HL-60 (cell line): ENCODE measurements around the gene OGDH.

Experiments used
- CTCF ChIP-seq: IDR thresholded peaks from one replicate; pipeline ENCODE4 v1.5.1; 2011; ENCODE audit warnings: low read length, control low read depth, inconsistent platforms; ENCODE audit not compliant: insufficient read depth
- GABPA ChIP-seq: IDR thresholded peaks from 2 replicates; pipeline ENCODE4 v1.6.1; 2012; ENCODE audit warnings: low read depth
- POLR2AphosphoS5 ChIP-seq: IDR thresholded peaks from 2 replicates; pipeline ENCODE4 v1.6.1; 2012; ENCODE audit warnings: low read depth
- SPI1 ChIP-seq: IDR thresholded peaks from 2 replicates; pipeline ENCODE4 v1.6.1; 2012; ENCODE audit warnings: low read depth, mild to moderate bottlenecking, borderline replicate concordance
- TF ChIP-seq, protein P1 (sequence below): IDR thresholded peaks from 2 replicates; pipeline ENCODE4 v1.6.1; 2012; ENCODE audit warnings: low read depth; ENCODE audit not compliant: insufficient replicate concordance

- TF ChIP-seq CTCF, result no peak
- TF ChIP-seq, protein P1, sequence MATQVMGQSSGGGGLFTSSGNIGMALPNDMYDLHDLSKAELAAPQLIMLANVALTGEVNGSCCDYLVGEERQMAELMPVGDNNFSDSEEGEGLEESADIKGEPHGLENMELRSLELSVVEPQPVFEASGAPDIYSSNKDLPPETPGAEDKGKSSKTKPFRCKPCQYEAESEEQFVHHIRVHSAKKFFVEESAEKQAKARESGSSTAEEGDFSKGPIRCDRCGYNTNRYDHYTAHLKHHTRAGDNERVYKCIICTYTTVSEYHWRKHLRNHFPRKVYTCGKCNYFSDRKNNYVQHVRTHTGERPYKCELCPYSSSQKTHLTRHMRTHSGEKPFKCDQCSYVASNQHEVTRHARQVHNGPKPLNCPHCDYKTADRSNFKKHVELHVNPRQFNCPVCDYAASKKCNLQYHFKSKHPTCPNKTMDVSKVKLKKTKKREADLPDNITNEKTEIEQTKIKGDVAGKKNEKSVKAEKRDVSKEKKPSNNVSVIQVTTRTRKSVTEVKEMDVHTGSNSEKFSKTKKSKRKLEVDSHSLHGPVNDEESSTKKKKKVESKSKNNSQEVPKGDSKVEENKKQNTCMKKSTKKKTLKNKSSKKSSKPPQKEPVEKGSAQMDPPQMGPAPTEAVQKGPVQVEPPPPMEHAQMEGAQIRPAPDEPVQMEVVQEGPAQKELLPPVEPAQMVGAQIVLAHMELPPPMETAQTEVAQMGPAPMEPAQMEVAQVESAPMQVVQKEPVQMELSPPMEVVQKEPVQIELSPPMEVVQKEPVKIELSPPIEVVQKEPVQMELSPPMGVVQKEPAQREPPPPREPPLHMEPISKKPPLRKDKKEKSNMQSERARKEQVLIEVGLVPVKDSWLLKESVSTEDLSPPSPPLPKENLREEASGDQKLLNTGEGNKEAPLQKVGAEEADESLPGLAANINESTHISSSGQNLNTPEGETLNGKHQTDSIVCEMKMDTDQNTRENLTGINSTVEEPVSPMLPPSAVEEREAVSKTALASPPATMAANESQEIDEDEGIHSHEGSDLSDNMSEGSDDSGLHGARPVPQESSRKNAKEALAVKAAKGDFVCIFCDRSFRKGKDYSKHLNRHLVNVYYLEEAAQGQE, result no peak
- TF ChIP-seq POLR2AphosphoS5, result no peak
- TF ChIP-seq GABPA, result no peak
- TF ChIP-seq SPI1, result no peak
Measured at GRCh38 chr7:44630792-44631457, 24.5 kb downstream of the OGDH start.
